WTC11 (cell line): ENCODE data around the gene PTGS1. TPM values are rescaled to one million over a fixed set of nuclear protein-coding genes. Genes with fewer than 3 reads are reported as not detected.

Experiments
- ATAC-seq: fragments of 200-7000 bp; cut with Tn5 transposase; 2 replicates; pipeline ENCODE4 v1.10.0; 2021; ENCODE audit warnings: mild to moderate bottlenecking, moderate library complexity
- CTCF ChIA-PET: fragments of 300-600 bp; sonication (Branson Sonifier 250); formaldehyde crosslinking; loops from one replicate; lab custom pipeline; 2021; ENCODE audit warnings: antibody characterized with exemption; lab: Charles Lee
- POLR2A ChIA-PET: fragments of 350-600 bp; sonication (Branson Sonifier 250); formaldehyde crosslinking; loops from one replicate; lab custom pipeline; 2021; ENCODE audit warnings: antibody characterized with exemption; lab: Charles Lee
- DNase-seq: peaks from one replicate; pipeline ENCODE4 v3.0.0; 2021; ENCODE audit warnings: low spot score
- H3K27ac Mint-ChIP-seq: 2 replicates; pipeline ENCODE4 v1.8.0; 2021; ENCODE audit warnings: mixed read lengths
- H3K27me3 Mint-ChIP-seq: 2 replicates; pipeline ENCODE4 v1.8.0; 2021; ENCODE audit warnings: low read depth, mild to moderate bottlenecking, moderate library complexity, mixed read lengths
- H3K36me3 Mint-ChIP-seq: 2 replicates; pipeline ENCODE4 v1.8.0; 2021; ENCODE audit warnings: mixed read lengths
- H3K4me1 Mint-ChIP-seq: 2 replicates; pipeline ENCODE4 v1.8.0; 2022; ENCODE audit warnings: mixed read lengths
- H3K4me3 Mint-ChIP-seq: 2 replicates; pipeline ENCODE4 v1.8.0; 2021; ENCODE audit warnings: mild to moderate bottlenecking, moderate library complexity, mixed read lengths
- H3K9me3 Mint-ChIP-seq: 2 replicates; pipeline ENCODE4 v1.8.0; 2021; ENCODE audit warnings: mixed read lengths
- ARID4B ChIP-seq: sonication (generic); formaldehyde crosslinking; IDR thresholded peaks from 2 replicates; pipeline ENCODE4 v1.8.0; 2023; ENCODE audit warnings: missing genetic modification reagents, mild to moderate bottlenecking, borderline replicate concordance
- CDX4 ChIP-seq: fragments of 250-450 bp; sonication (Bioruptor Pico); IDR thresholded peaks from 2 replicates; pipeline ENCODE4 v1.9.0; 2021; ENCODE audit warnings: moderate library complexity, mild to moderate bottlenecking, inconsistent platforms, borderline replicate concordance
- ETV6 ChIP-seq: sonication (generic); formaldehyde crosslinking; IDR thresholded peaks from 2 replicates; pipeline ENCODE4 v1.8.1; 2022; ENCODE audit warnings: mild to moderate bottlenecking, missing genetic modification reagents
- HMGXB4 ChIP-seq: sonication (generic); formaldehyde crosslinking; IDR thresholded peaks from 2 replicates; pipeline ENCODE4 v1.8.1; 2023; ENCODE audit warnings: mild to moderate bottlenecking, moderate library complexity, missing genetic modification reagents
- IRF2 ChIP-seq: sonication (generic); formaldehyde crosslinking; IDR thresholded peaks from 2 replicates; pipeline ENCODE4 v1.8.0; 2022; ENCODE audit warnings: low read depth, missing genetic modification reagents, borderline replicate concordance
- NFYB ChIP-seq: sonication (generic); formaldehyde crosslinking; conservative IDR thresholded peaks from 2 replicates; pipeline ENCODE4 v1.8.0; 2022; ENCODE audit warnings: low read depth, missing genetic modification reagents
- NR1H2 ChIP-seq: sonication (generic); formaldehyde crosslinking; IDR thresholded peaks from 2 replicates; pipeline ENCODE4 v1.9.0; 2021; ENCODE audit warnings: mild to moderate bottlenecking, moderate library complexity, missing genetic modification reagents
- OVOL2 ChIP-seq: fragments of 250-450 bp; sonication (Bioruptor Pico); IDR thresholded peaks from 2 replicates; pipeline ENCODE4 v1.9.0; 2021; ENCODE audit warnings: mild to moderate bottlenecking, borderline replicate concordance
- PRRX2 ChIP-seq: fragments of 250-450 bp; sonication (Bioruptor Pico); IDR thresholded peaks from 2 replicates; pipeline ENCODE4 v1.8.0; 2021; ENCODE audit warnings: mild to moderate bottlenecking
- RORB ChIP-seq: fragments of 250-450 bp; sonication (Bioruptor Pico); IDR thresholded peaks from 2 replicates; pipeline ENCODE4 v1.9.0; 2021; ENCODE audit warnings: mild to moderate bottlenecking
- TP53 ChIP-seq: sonication (generic); formaldehyde crosslinking; IDR thresholded peaks from 2 replicates; pipeline ENCODE4 v1.8.1; 2023; ENCODE audit warnings: mild to moderate bottlenecking, missing genetic modification reagents
- ZBTB21 ChIP-seq: sonication (generic); formaldehyde crosslinking; IDR thresholded peaks from 2 replicates; pipeline ENCODE4 v1.8.1; 2023; ENCODE audit warnings: mild to moderate bottlenecking, missing genetic modification reagents, borderline replicate concordance
- ZBTB43 ChIP-seq: sonication (generic); formaldehyde crosslinking; IDR thresholded peaks from 2 replicates; pipeline ENCODE4 v1.8.1; 2023; ENCODE audit warnings: mild to moderate bottlenecking, missing genetic modification reagents
- ZMAT4 ChIP-seq: fragments of 250-450 bp; sonication (Bioruptor Pico); IDR thresholded peaks from 2 replicates; pipeline ENCODE4 v1.9.0; 2021; ENCODE audit warnings: mild to moderate bottlenecking
- ZNF138 ChIP-seq: sonication (generic); formaldehyde crosslinking; conservative IDR thresholded peaks from 2 replicates; pipeline ENCODE4 v1.8.1; 2022; ENCODE audit warnings: mild to moderate bottlenecking, moderate library complexity, missing genetic modification reagents
- ZNF317 ChIP-seq: sonication (generic); formaldehyde crosslinking; IDR thresholded peaks from 2 replicates; pipeline ENCODE4 v1.8.1; 2023; ENCODE audit warnings: low read depth, mild to moderate bottlenecking, moderate library complexity, missing genetic modification reagents, borderline replicate concordance
- ZNF416 ChIP-seq: fragments of 250-450 bp; sonication (Bioruptor Pico); IDR thresholded peaks from 2 replicates; pipeline ENCODE4 v1.9.0; 2021; ENCODE audit warnings: mild to moderate bottlenecking, inconsistent platforms
- ZNF423 ChIP-seq: fragments of 250-450 bp; sonication (Bioruptor Pico); IDR thresholded peaks from 2 replicates; pipeline ENCODE4 v2.1.2; 2022; ENCODE audit warnings: mild to moderate bottlenecking, moderate library complexity
- ZNF512 ChIP-seq: sonication (generic); formaldehyde crosslinking; IDR thresholded peaks from 2 replicates; pipeline ENCODE4 v1.8.1; 2022; ENCODE audit warnings: missing genetic modification reagents, borderline replicate concordance
- total RNA-seq: library from RNA; stranded (reverse); gene quantifications from 3 replicates; pipeline ENCODE4 v1.2.3, GENCODE V29; 2021
- TF ChIP-seq, protein P1 (sequence below): sonication (generic); formaldehyde crosslinking; conservative IDR thresholded peaks from 2 replicates; pipeline ENCODE4 v1.8.1; 2022; ENCODE audit warnings: mild to moderate bottlenecking, missing genetic modification reagents
- TF ChIP-seq, protein P2 (sequence below): fragments of 250-450 bp; sonication (Bioruptor Pico); conservative IDR thresholded peaks from 2 replicates; pipeline ENCODE4 v1.9.0; 2021; ENCODE audit warnings: mild to moderate bottlenecking

PTGS1 gene
- total RNA-seq, 1 experiment from 2014 or later, result 1.0 TPM

DNA sequence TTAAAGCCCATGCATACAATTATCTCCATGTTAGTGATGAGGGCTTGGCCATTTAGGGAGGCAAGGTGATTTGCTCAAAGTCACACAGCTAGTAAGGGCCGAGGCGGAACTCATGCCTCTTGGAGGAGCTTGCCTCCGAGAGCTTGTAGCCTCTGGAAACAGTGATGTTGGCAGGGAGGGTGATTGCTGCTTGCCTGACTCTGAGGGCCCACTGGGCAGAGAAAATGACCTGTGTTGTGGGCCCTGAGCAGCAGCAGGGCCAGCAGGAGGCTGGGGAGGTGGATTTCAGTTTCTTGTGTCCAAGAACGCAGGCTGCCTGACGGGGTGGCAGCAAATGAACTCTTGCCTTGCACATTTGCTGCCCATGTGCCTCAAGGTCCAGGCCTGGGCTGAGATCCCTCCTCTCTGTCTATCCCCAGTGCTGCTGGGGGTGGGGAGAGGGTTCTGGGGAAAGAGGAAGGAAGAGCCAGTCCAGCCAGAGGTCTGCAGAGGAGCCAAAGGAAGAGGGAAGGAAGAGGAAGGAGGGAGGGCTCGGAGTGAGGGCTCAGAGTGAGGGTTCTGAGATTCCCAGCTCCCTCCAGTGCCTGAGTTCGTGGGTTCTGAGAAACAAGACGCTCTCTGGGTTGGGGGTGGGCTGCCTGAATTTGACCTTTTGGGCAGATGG is 16.2 kb upstream of the PTGS1 start (continued):
- no peak for TF ChIP-seq ZNF317 (CRISPR knock-in tag)
- no peak for TF ChIP-seq ZNF416 (CRISPR knock-in tag)
- TF ChIP-seq ZMAT4, result no peak
- TF ChIP-seq ETV6 (CRISPR knock-in tag), result no peak
- no peak for TF ChIP-seq ZNF512 (CRISPR knock-in tag)
- no peak for TF ChIP-seq NR1H2 (CRISPR knock-in tag)
- no peak for TF ChIP-seq RORB
- TF ChIP-seq NFYB (CRISPR knock-in tag), result no peak
- TF ChIP-seq, protein P1, sequence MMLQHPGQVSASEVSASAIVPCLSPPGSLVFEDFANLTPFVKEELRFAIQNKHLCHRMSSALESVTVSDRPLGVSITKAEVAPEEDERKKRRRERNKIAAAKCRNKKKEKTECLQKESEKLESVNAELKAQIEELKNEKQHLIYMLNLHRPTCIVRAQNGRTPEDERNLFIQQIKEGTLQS (CRISPR knock-in tag), result no peak
- TF ChIP-seq TP53 (CRISPR knock-in tag), result no peak

DNA sequence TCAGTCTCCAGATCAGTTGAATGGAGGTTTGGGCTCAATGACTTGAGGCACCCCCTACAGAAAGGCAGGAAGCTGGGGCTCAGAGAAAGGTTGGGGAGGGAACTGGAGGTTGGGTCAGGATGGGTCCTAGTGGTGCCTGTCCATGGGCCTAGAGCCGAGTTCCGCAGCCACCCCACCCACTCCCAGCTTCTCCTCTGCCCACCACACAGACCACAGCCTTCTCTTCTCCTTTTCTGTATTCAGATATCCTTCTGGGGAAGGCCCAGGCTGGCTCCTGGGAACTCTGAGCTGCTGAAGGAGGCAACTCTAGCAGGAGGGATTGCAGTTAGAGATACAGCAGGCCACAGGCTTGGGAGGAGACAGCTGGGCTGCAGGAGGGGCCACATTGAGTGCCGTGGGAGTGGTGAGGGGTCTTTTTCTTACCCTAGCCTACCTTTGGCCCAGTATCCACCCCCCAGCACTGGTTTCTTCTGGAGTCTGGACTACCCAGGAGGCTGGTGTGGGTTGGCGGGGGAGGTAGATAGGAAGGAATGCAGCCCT is 15.4 kb upstream of the PTGS1 start:
- Mint-ChIP-seq H3K36me3 (0 out of 2 replicates have a peak, but pooled peaks cover 3% of the 10 kb centered on the region), H3K27ac (no peak overlapping the region), H3K4me3 (no peak overlapping the region), H3K4me1 (peaks cover 4% of the 10 kb centered on the region; the same call in 1 of the 2 replicates), H3K27me3 (peaks cover 12% of the 10 kb centered on the region; the same call in 1 of the 2 replicates), H3K9me3 (peaks cover 16% of the 10 kb centered on the region)
- TF ChIP-seq ARID4B (CRISPR knock-in tag), result no peak
- no peak for TF ChIP-seq ZNF423 (CRISPR knock-in tag)
- TF ChIP-seq OVOL2 (CRISPR knock-in tag), result no peak
- no peak for TF ChIP-seq ZNF317 (CRISPR knock-in tag)
- no peak for TF ChIP-seq HMGXB4 (CRISPR knock-in tag)
- TF ChIP-seq ZBTB21 (CRISPR knock-in tag), result no peak
- TF ChIP-seq, protein P2, sequence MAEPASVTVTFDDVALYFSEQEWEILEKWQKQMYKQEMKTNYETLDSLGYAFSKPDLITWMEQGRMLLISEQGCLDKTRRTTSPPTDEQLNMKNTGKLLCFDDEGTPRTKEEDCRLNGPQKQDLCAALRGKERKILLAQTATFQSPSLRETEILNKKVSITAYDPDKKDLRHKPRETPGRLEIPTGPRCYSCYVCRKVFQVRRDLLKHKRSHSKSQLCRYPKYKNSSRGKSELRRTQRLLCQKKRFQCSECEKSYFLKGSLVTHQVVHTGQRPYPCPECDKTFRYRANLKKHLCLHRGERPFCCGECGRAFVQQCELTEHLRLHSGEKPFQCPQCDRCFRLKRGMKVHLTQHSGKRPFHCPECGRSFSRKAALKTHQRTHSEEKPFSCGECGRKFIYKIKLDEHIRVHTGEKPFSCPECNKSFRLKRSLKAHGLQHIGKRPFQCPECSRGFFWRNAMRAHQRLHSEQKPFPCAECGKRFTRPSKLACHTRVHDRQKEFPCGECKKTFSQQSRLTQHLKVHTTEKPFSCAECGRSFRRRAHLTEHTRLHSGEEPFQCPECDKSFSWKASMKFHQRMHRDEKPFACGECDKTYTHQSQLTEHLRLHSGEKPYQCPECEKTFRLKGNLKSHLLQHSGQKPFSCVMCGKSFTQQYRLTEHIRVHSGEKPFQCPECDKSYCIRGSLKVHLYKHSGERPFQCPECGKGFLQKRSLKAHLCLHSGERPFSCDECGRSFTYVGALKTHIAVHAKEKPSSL, result no peak
- no peak for TF ChIP-seq ZBTB43 (CRISPR knock-in tag)
- no peak for TF ChIP-seq PRRX2 (CRISPR knock-in tag)
- TF ChIP-seq ZNF416 (CRISPR knock-in tag), result no peak
- no peak for TF ChIP-seq ZNF138
- TF ChIP-seq CDX4 (CRISPR knock-in tag), result no peak
- TF ChIP-seq IRF2, result no peak
- DNase-seq (no peak), ATAC-seq (no peak)
- ChIA-PET CTCF (interaction anchor here (0.6 to 2.5 kb wide), 11 partner anchors 11 to 260 kb away, joined by 3 to 33 read pairs (median 4); partner anchors contain the start of gene PTGS1), POLR2A (no interaction called here)
